Endodermal cell (in vitro differentiated cells): ENCODE measurements around the gene PLEKHG5. TPM values are rescaled to one million over a fixed set of nuclear protein-coding genes. Genes with fewer than 3 reads are reported as not detected.

Experiments
- DNase-seq: peaks from one replicate; pipeline ENCODE4 v3.0.0-alpha.2; 2017
- H3K27ac ChIP-seq: 2 replicates; pipeline ENCODE4 v1.5.1; 2013; ENCODE audit warnings: mild to moderate bottlenecking, low read depth, low read length, moderate library complexity
- H3K27me3 ChIP-seq: 2 replicates; pipeline ENCODE4 v1.6.1; 2013; ENCODE audit warnings: mild to moderate bottlenecking, low read length, moderate library complexity; ENCODE audit not compliant: insufficient read depth, control insufficient read depth, poor library complexity, severe bottlenecking
- H3K36me3 ChIP-seq: 2 replicates; pipeline ENCODE4 v1.7.0; 2013; ENCODE audit warnings: mild to moderate bottlenecking, low read length, moderate library complexity; ENCODE audit not compliant: control insufficient read depth, insufficient read depth
- H3K4me1 ChIP-seq: one replicate; pipeline ENCODE4 v1.7.0; 2013; ENCODE audit warnings: low read length; ENCODE audit not compliant: control insufficient read depth, insufficient read depth
- H3K4me3 ChIP-seq: 2 replicates; pipeline ENCODE4 v1.5.1; 2013; ENCODE audit warnings: mild to moderate bottlenecking, low read length, moderate library complexity
- H3K9ac ChIP-seq: 2 replicates; pipeline ENCODE4 v1.6.1; 2013; ENCODE audit warnings: mild to moderate bottlenecking, low read length, moderate library complexity; ENCODE audit not compliant: poor library complexity, severe bottlenecking; ENCODE audit errors: extremely low read depth
- H3K9me3 ChIP-seq: 2 replicates; pipeline ENCODE4 v1.6.1; 2013; ENCODE audit warnings: mild to moderate bottlenecking, low read length, moderate library complexity; ENCODE audit not compliant: control insufficient read depth
- H3K27ac Mint-ChIP-seq: 2 replicates; pipeline ENCODE4 v1.8.0; 2020; ENCODE audit warnings: mixed read lengths
- H3K27me3 Mint-ChIP-seq: 2 replicates; pipeline ENCODE4 v1.8.0; 2021; ENCODE audit warnings: mild to moderate bottlenecking, mixed read lengths; ENCODE audit not compliant: insufficient read depth
- H3K36me3 Mint-ChIP-seq: 2 replicates; pipeline ENCODE4 v1.8.0; 2020; ENCODE audit warnings: low read depth, mixed read lengths
- H3K4me1 Mint-ChIP-seq: 2 replicates; pipeline ENCODE4 v1.8.0; 2020; ENCODE audit warnings: mixed read lengths
- H3K4me3 Mint-ChIP-seq: 2 replicates; pipeline ENCODE4 v1.8.0; 2020; ENCODE audit warnings: mild to moderate bottlenecking, moderate library complexity, mixed read lengths
- H3K9me3 Mint-ChIP-seq: 2 replicates; pipeline ENCODE4 v1.8.0; 2020; ENCODE audit warnings: mild to moderate bottlenecking, mixed read lengths
- WGBS, 2 experiments: methylation state at CpG; one replicate each; pipeline versions ENCODE4 v1.1.5 to v1.1.7; 2013; ENCODE audit warnings: missing lambda C conversion rate in 2 of 2, mixed read lengths in 1 of 2; ENCODE audit not compliant: insufficient coverage in 1 of 2, insufficient read length in 1 of 2; 5-methylcytosine and 5-hydroxymethylcytosine counted together
- total RNA-seq, 2 donors: library from RNA; stranded (reverse); fragmentation: NEBNext Ultra II Directional in 1 of 2; extraction: Animal tissue kit (Norgen Biotek cat#: 25700) in 1 of 2; gene quantifications; 2 replicates in 1 of 2; 3 replicates in 1 of 2; pipeline ENCODE4 v1.2.1, GENCODE V29; 2021
- TF ChIP-seq, protein P1 (sequence below): fragments of 200-600 bp; sonication (generic); conservative IDR thresholded peaks from 2 replicates; pipeline ENCODE4 v1.5.0; 2021; ENCODE audit warnings: antibody characterized with exemption, mild to moderate bottlenecking

PLEKHG5 gene
- total RNA-seq, 2 donors from 2014 or later = 32.6 to 38.8 TPM

DNA sequence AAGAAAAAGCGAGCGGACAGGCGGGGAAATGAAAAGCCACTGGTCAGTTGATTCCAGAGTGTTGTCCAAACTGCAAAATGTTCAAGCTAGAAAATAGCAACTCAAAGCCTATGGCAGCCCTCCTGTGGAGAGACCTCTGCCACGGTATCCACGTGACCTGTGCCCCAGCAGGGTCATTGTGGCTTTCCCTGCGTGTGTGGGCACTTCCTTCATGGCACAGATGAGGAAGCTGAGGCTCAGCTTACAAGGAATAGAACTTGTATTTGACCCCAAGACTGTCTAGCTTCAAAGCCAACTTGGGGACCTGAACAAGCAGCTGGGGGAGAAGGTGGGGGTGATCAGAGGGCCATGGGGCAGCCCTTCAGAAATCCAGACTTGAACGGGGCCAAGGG, 15.6 kb upstream of the PLEKHG5 start:
- Mint-ChIP-seq H3K36me3 (no peaks in the 10 kb centered on the region), H3K27ac (no peak overlapping the region), H3K27me3 (no peaks in the 10 kb centered on the region), H3K4me1 (no peaks in the 10 kb centered on the region), H3K9me3 (no peaks in the 10 kb centered on the region), H3K4me3 (no peak overlapping the region)
- Histone ChIP-seq H3K4me3 (no peak overlapping the region), H3K4me1 (no peaks in the 10 kb centered on the region), H3K36me3 (no peaks in the 10 kb centered on the region), H3K9ac (no peak overlapping the region), H3K27me3 (no peaks in the 10 kb centered on the region), H3K9me3 (no peaks in the 10 kb centered on the region), H3K27ac (no peak overlapping the region)
- TF ChIP-seq, protein P1, sequence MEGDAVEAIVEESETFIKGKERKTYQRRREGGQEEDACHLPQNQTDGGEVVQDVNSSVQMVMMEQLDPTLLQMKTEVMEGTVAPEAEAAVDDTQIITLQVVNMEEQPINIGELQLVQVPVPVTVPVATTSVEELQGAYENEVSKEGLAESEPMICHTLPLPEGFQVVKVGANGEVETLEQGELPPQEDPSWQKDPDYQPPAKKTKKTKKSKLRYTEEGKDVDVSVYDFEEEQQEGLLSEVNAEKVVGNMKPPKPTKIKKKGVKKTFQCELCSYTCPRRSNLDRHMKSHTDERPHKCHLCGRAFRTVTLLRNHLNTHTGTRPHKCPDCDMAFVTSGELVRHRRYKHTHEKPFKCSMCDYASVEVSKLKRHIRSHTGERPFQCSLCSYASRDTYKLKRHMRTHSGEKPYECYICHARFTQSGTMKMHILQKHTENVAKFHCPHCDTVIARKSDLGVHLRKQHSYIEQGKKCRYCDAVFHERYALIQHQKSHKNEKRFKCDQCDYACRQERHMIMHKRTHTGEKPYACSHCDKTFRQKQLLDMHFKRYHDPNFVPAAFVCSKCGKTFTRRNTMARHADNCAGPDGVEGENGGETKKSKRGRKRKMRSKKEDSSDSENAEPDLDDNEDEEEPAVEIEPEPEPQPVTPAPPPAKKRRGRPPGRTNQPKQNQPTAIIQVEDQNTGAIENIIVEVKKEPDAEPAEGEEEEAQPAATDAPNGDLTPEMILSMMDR = no peak
- no peak for DNase-seq
- 83 to 89% methylated on average over 7 of the region's 7 CpGs for WGBS, 2 experiments

DNA sequence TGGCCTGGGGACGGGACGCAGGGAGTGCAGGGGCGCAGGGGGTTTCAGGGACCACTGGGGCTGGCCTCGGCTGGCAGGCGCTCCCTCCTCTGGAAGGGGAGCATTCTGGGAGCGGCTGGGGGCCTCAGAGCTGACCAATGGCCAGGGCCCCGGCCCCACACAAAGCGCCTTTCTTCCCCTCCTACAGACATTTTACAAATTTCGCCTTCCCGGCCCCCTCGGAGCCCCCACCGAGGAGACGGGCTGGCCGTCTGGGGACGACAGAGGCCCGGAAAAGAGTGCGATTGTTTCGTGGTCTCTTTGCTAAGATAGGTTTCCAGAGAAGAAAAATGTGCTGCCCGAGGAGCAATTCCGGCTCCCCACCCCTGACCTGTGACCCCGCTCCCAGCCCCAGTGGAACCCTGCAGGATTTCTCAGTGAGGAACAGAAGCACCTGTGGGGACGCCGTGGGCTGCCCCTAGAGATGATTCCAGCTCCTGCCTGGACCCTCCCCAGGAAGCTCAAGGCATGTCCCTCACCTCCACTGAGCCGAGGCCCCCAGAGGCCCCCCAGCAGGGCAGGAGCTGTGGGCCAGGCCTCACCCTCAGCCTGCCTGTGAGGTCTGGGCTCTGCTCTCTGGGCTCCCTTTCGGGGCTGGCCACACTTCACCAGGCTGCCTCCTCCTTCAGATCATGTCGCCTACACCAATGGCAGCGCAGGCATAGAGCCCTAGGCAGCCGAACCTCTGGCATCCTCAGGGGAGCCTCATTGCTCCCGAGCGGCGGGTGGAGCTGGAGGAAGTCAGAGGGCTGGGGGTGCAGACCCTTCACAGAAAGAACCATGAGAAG, 15.0 kb upstream of the PLEKHG5 start:
- DNase-seq = no peak
- Histone ChIP-seq H3K9ac (no peak overlapping the region), H3K4me3 (no peak overlapping the region), H3K36me3 (no peaks in the 10 kb centered on the region), H3K27me3 (no peaks in the 10 kb centered on the region), H3K27ac (peak overlapping the region; percentile 44), H3K9me3 (no peaks in the 10 kb centered on the region), H3K4me1 (no peaks in the 10 kb centered on the region)
- no peaks in the 10 kb centered on the region for H3K36me3 Mint-ChIP-seq
- H3K4me1 Mint-ChIP-seq = no peaks in the 10 kb centered on the region
- H3K27ac Mint-ChIP-seq = no peak overlapping the region
- H3K4me3 Mint-ChIP-seq = no peak overlapping the region
- 78 to 88% methylated on average over 22 to 31 of the region's 31 CpGs for WGBS, 2 experiments
- H3K27me3 Mint-ChIP-seq = peaks cover under 1% of the 10 kb centered on the region
- TF ChIP-seq, protein P1 = no peak
- H3K9me3 Mint-ChIP-seq = no peaks in the 10 kb centered on the region

DNA sequence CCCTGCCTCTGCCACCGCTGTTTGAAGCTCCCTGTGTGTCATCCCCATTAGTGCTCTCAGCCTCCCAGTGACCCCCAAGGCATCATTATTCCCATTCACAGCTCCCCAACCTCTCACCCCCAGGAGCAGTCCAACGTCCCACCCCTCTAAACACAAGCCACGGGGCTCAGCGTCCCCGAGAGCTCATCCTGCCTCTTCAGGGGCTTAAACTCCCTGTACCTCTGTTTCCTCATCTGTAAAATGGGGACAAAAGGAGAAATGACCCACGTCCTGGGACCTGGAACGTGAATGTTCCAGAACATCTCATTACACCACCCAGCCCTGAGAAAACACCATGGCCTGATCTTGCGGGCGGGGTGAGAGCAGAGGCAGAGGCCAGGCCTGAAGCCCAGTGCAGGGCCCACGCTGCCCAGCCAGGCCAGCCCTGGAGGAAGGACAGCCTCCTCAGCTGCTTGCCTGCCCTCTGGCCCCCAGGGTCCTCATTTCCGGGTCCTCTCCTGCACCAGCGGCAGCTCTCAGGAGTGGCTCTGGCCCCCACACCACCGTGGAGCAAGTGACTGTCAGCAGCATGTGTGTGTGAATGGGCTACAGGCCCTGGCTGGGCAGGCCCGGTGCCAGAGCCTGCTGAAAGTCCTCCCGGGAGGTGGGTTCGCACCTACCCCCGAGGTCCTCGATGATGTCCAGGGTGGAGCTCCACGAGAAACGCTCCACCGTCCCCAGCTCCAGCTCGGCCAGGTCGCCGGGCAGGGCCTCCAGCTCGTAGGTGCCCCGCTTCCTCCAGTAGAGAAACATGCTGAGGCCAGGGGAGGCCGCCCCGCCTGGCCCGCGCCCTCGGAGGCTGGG, 14.1 kb upstream of the PLEKHG5 start:
- H3K9me3 ChIP-seq = no peaks in the 10 kb centered on the region
- no peak overlapping the region for H3K9ac ChIP-seq
- H3K27ac Mint-ChIP-seq = no peak overlapping the region
- no peak overlapping the region for H3K4me3 ChIP-seq
- H3K9me3 Mint-ChIP-seq = no peaks in the 10 kb centered on the region
- no peak overlapping the region for H3K4me3 Mint-ChIP-seq
- no peaks in the 10 kb centered on the region for H3K36me3 Mint-ChIP-seq
- H3K4me1 Mint-ChIP-seq = no peaks in the 10 kb centered on the region
- H3K36me3 ChIP-seq = no peaks in the 10 kb centered on the region
- H3K27ac ChIP-seq = peak overlapping the region; percentile 44
- DNase-seq = peak; percentile 49
- WGBS, 2 experiments = 93 to 97% methylated on average over 21 to 31 of the region's 31 CpGs
- H3K4me1 ChIP-seq = no peaks in the 10 kb centered on the region
- peaks cover 9% of the 10 kb centered on the region for H3K27me3 Mint-ChIP-seq
- H3K27me3 ChIP-seq = no peaks in the 10 kb centered on the region
- TF ChIP-seq, protein P1 = no peak
